Measurements from ENCODE around the gene LAMA1.

LAMA1 gene

GRCh38 chr18:7048081-7048480, 69.5 kb downstream of the LAMA1 start:
- no CpG with 5 or more reads among the region's 7 CpGs for WGBS, 2 donors (ENCODE audit: extremely low coverage in 2 of 2, insufficient read length in 2 of 2, insufficient replicate concordance in 1 of 2)
- DNase-seq (ENCODE audit: low spot score) = no peak
- H3K18ac ChIP-seq (ENCODE audit: low read length) = no peak overlapping the region
- H3K9me3 ChIP-seq (replicated peaks in 1 of 2; ENCODE audit: control insufficient read depth in 2 of 2, insufficient read depth in 1 of 2, low read depth in 1 of 2, low read length in 2 of 2) = peaks cover 0 to 3% of the 10 kb centered on the region in 2 donors
- H3K36me3 ChIP-seq (replicated peaks in 1 of 2; ENCODE audit: control insufficient read depth in 2 of 2, insufficient read depth in 2 of 2, low read length in 2 of 2) = peaks cover 3 to 81% of the 10 kb centered on the region in 2 donors
- H3K4me3 ChIP-seq (ENCODE audit: low read length in 2 of 2) = no peak overlapping the region
- no peak overlapping the region for H3K9ac ChIP-seq (ENCODE audit: low read depth, low read length, poor library complexity)
- H2AK5ac ChIP-seq (ENCODE audit: low read depth, low read length) = no peak overlapping the region
- no peak overlapping the region for H2BK12ac ChIP-seq (ENCODE audit: low read length)
- H3K79me1 ChIP-seq (ENCODE audit: low read depth, low read length) = no peaks in the 10 kb centered on the region
- H3K4me2 ChIP-seq (ENCODE audit: insufficient read depth, low read length, poor library complexity, severe bottlenecking) = no peak overlapping the region
- no peak overlapping the region for H3K23ac ChIP-seq (ENCODE audit: low read depth, low read length, poor library complexity)
- H2BK15ac ChIP-seq (ENCODE audit: low read length) = no peak overlapping the region
- no peak overlapping the region for H4K91ac ChIP-seq (ENCODE audit: low read depth, low read length, poor library complexity)
- no peak overlapping the region for H3K4ac ChIP-seq (ENCODE audit: low read length)
- H2BK5ac ChIP-seq (ENCODE audit: low read length) = no peak overlapping the region
- no peak overlapping the region for H4K8ac ChIP-seq (ENCODE audit: low read depth, low read length)
- H3K14ac ChIP-seq (ENCODE audit: low read length) = no peak overlapping the region
- peaks cover 0 to 5% of the 10 kb centered on the region in 2 donors for H3K4me1 ChIP-seq (ENCODE audit: control insufficient read depth in 2 of 2, insufficient read depth in 1 of 2, low read depth in 1 of 2, low read length in 2 of 2)
- no peak overlapping the region for H2BK120ac ChIP-seq (ENCODE audit: low read depth, low read length)
- no peak overlapping the region for H3K27ac ChIP-seq (replicated peaks; ENCODE audit: low read length)
- H2AFZ ChIP-seq (ENCODE audit: low read length) = no peak overlapping the region
- H3K27me3 ChIP-seq (ENCODE audit: control insufficient read depth in 3 of 3, insufficient read depth in 3 of 3, low read depth in 1 of 3, low read length in 3 of 3) = no peaks in the 10 kb centered on the region

GRCh38 chr18:7047336-7047735, 70.3 kb downstream of the LAMA1 start:
- peaks cover 0 to 3% of the 10 kb centered on the region in 2 donors for H3K9me3 ChIP-seq (replicated peaks in 1 of 2; ENCODE audit: control insufficient read depth in 2 of 2, insufficient read depth in 1 of 2, low read depth in 1 of 2, low read length in 2 of 2)
- peaks cover 4 to 87% of the 10 kb centered on the region in 2 donors for H3K36me3 ChIP-seq (replicated peaks in 1 of 2; ENCODE audit: control insufficient read depth in 2 of 2, insufficient read depth in 2 of 2, low read length in 2 of 2)
- H3K79me1 ChIP-seq (ENCODE audit: low read depth, low read length) = no peaks in the 10 kb centered on the region
- H3K14ac ChIP-seq (ENCODE audit: low read length) = no peak overlapping the region
- H3K4me2 ChIP-seq (ENCODE audit: insufficient read depth, low read length, poor library complexity, severe bottlenecking) = no peak overlapping the region
- H2AFZ ChIP-seq (ENCODE audit: low read length) = no peak overlapping the region
- no peak overlapping the region for H3K23ac ChIP-seq (ENCODE audit: low read depth, low read length, poor library complexity)
- H2BK5ac ChIP-seq (ENCODE audit: low read length) = no peak overlapping the region
- H3K18ac ChIP-seq (ENCODE audit: low read length) = no peak overlapping the region
- no CpG with 5 or more reads among the region's 1 CpG for WGBS, 2 donors (ENCODE audit: extremely low coverage in 2 of 2, insufficient read length in 2 of 2, insufficient replicate concordance in 1 of 2)
- no peak overlapping the region for H2BK15ac ChIP-seq (ENCODE audit: low read length)
- no peak overlapping the region for H2BK120ac ChIP-seq (ENCODE audit: low read depth, low read length)
- H3K4me3 ChIP-seq (ENCODE audit: low read length in 2 of 2) = no peak overlapping the region
- DNase-seq (ENCODE audit: low spot score) = no peak
- no peak overlapping the region for H2AK5ac ChIP-seq (ENCODE audit: low read depth, low read length)
- no peaks in the 10 kb centered on the region for H3K27me3 ChIP-seq (ENCODE audit: control insufficient read depth in 3 of 3, insufficient read depth in 3 of 3, low read depth in 1 of 3, low read length in 3 of 3)
- H3K9ac ChIP-seq (ENCODE audit: low read depth, low read length, poor library complexity) = no peak overlapping the region
- no peak overlapping the region for H3K4ac ChIP-seq (ENCODE audit: low read length)
- no peak overlapping the region for H4K8ac ChIP-seq (ENCODE audit: low read depth, low read length)
- no peak overlapping the region for H4K91ac ChIP-seq (ENCODE audit: low read depth, low read length, poor library complexity)
- peaks cover 0 to 5% of the 10 kb centered on the region in 2 donors for H3K4me1 ChIP-seq (ENCODE audit: control insufficient read depth in 2 of 2, insufficient read depth in 1 of 2, low read depth in 1 of 2, low read length in 2 of 2)
- no peak overlapping the region for H3K27ac ChIP-seq (replicated peaks; ENCODE audit: low read length)
- no peak overlapping the region for H2BK12ac ChIP-seq (ENCODE audit: low read length)

DNA sequence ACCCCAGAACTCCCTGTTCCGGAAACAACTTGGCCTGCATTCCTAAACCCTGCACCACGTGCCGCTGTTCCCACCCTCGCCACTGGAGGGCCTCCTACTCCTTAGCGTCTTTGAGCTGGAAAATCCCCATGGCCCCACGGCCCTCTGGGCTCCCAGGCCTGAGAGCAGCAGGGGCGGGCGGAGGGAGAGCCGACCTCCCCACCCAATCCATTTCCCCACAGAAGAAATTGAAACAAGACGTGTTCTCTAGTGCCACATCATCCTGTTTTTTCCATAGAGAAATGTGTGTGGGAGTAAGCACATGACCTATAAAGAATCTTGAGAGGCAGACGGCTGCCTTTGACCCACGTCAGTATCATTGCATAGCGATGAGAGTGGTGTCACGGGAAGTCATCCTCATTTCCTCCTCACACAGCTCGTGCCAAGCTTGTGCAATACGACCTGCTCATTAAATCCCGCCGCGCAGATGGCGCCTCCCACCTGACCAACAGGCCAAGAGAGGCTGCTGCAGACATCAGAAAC, 79.2 kb downstream of the LAMA1 start:
- H3K36me3 ChIP-seq (replicated peaks in 1 of 2; ENCODE audit: control insufficient read depth in 2 of 2, insufficient read depth in 2 of 2, low read length in 2 of 2) = peaks cover 35 to 98% of the 10 kb centered on the region in 2 donors
- no peak overlapping the region for H3K9ac ChIP-seq (ENCODE audit: low read depth, low read length, poor library complexity)
- no peak overlapping the region for H2AK5ac ChIP-seq (ENCODE audit: low read depth, low read length)
- H2BK5ac ChIP-seq (ENCODE audit: low read length) = no peak overlapping the region
- no peaks in the 10 kb centered on the region for H3K27me3 ChIP-seq (ENCODE audit: control insufficient read depth in 3 of 3, insufficient read depth in 3 of 3, low read depth in 1 of 3, low read length in 3 of 3)
- no peak overlapping the region for H3K4me3 ChIP-seq (ENCODE audit: low read length in 2 of 2)
- peak; percentile 45 for DNase-seq (ENCODE audit: low spot score)
- no peak overlapping the region for H4K8ac ChIP-seq (ENCODE audit: low read depth, low read length)
- no peak overlapping the region for H3K4ac ChIP-seq (ENCODE audit: low read length)
- no peak overlapping the region for H2BK15ac ChIP-seq (ENCODE audit: low read length)
- no peak overlapping the region for H3K4me2 ChIP-seq (ENCODE audit: insufficient read depth, low read length, poor library complexity, severe bottlenecking)
- no peak overlapping the region for H4K91ac ChIP-seq (ENCODE audit: low read depth, low read length, poor library complexity)
- no peak overlapping the region for H3K27ac ChIP-seq (replicated peaks; ENCODE audit: low read length)
- H2BK12ac ChIP-seq (ENCODE audit: low read length) = no peak overlapping the region
- no peak overlapping the region for H2AFZ ChIP-seq (ENCODE audit: low read length)
- no peak overlapping the region for H3K23ac ChIP-seq (ENCODE audit: low read depth, low read length, poor library complexity)
- no CpG with 5 or more reads among the region's 20 CpGs for WGBS, 2 donors (ENCODE audit: extremely low coverage in 2 of 2, insufficient read length in 2 of 2, insufficient replicate concordance in 1 of 2)
- no peak overlapping the region for H2BK120ac ChIP-seq (ENCODE audit: low read depth, low read length)
- no peaks in the 10 kb centered on the region for H3K79me1 ChIP-seq (ENCODE audit: low read depth, low read length)
- no peaks in the 10 kb centered on the region for H3K9me3 ChIP-seq (replicated peaks in 1 of 2; ENCODE audit: control insufficient read depth in 2 of 2, insufficient read depth in 1 of 2, low read depth in 1 of 2, low read length in 2 of 2)
- H3K4me1 ChIP-seq (ENCODE audit: control insufficient read depth in 2 of 2, insufficient read depth in 1 of 2, low read depth in 1 of 2, low read length in 2 of 2) = no peaks in the 10 kb centered on the region
- H3K18ac ChIP-seq (ENCODE audit: low read length) = peak overlapping the region; percentile 11
- no peak overlapping the region for H3K14ac ChIP-seq (ENCODE audit: low read length)

DNA sequence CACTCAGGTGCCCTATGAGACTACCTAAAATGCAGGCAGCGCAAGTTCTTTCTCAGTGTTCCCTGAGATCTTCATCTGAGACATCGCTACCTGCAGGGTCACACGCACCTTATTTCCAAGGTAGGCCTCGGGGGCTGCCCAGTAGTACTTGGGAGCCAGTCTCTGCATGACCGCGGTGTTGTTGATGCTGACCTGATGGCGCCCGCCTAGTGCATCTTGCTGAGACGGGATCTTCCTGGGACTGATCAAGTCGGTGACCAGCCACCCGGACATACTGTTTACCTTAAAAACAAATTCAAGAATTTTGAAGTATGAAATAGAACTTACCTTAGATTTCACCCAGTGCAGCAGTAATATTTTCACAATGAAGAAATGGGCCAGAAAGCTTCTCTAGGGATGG, 80.1 kb downstream of the LAMA1 start:
- no CpG with 5 or more reads among the region's 11 CpGs for WGBS, 2 donors (ENCODE audit: extremely low coverage in 2 of 2, insufficient read length in 2 of 2, insufficient replicate concordance in 1 of 2)
- peaks cover 38 to 99% of the 10 kb centered on the region in 2 donors for H3K36me3 ChIP-seq (replicated peaks in 1 of 2; ENCODE audit: control insufficient read depth in 2 of 2, insufficient read depth in 2 of 2, low read length in 2 of 2)
- no peak for DNase-seq (ENCODE audit: low spot score)

More for the DNA sequence above, 80.1 kb downstream of the LAMA1 start:
- no peaks in the 10 kb centered on the region for H3K27me3 ChIP-seq (ENCODE audit: control insufficient read depth in 3 of 3, insufficient read depth in 3 of 3, low read depth in 1 of 3, low read length in 3 of 3)
- no peak overlapping the region for H2AK5ac ChIP-seq (ENCODE audit: low read depth, low read length)
- H2BK5ac ChIP-seq (ENCODE audit: low read length) = no peak overlapping the region
- no peak overlapping the region for H3K18ac ChIP-seq (ENCODE audit: low read length)
- no peak overlapping the region for H2BK15ac ChIP-seq (ENCODE audit: low read length)
- H3K4ac ChIP-seq (ENCODE audit: low read length) = no peak overlapping the region
- no peaks in the 10 kb centered on the region for H3K4me1 ChIP-seq (ENCODE audit: control insufficient read depth in 2 of 2, insufficient read depth in 1 of 2, low read depth in 1 of 2, low read length in 2 of 2)
- H4K91ac ChIP-seq (ENCODE audit: low read depth, low read length, poor library complexity) = no peak overlapping the region
- H2BK12ac ChIP-seq (ENCODE audit: low read length) = no peak overlapping the region
- H3K4me2 ChIP-seq (ENCODE audit: insufficient read depth, low read length, poor library complexity, severe bottlenecking) = no peak overlapping the region
- H3K9ac ChIP-seq (ENCODE audit: low read depth, low read length, poor library complexity) = no peak overlapping the region
- H3K27ac ChIP-seq (replicated peaks; ENCODE audit: low read length) = no peak overlapping the region
- H4K8ac ChIP-seq (ENCODE audit: low read depth, low read length) = no peak overlapping the region
- no peak overlapping the region for H3K23ac ChIP-seq (ENCODE audit: low read depth, low read length, poor library complexity)
- no peak overlapping the region for H2AFZ ChIP-seq (ENCODE audit: low read length)
- H3K79me1 ChIP-seq (ENCODE audit: low read depth, low read length) = no peaks in the 10 kb centered on the region
- no peak overlapping the region for H2BK120ac ChIP-seq (ENCODE audit: low read depth, low read length)
- no peaks in the 10 kb centered on the region for H3K9me3 ChIP-seq (replicated peaks in 1 of 2; ENCODE audit: control insufficient read depth in 2 of 2, insufficient read depth in 1 of 2, low read depth in 1 of 2, low read length in 2 of 2)
- no peak overlapping the region for H3K4me3 ChIP-seq (ENCODE audit: low read length in 2 of 2)
- no peak overlapping the region for H3K14ac ChIP-seq (ENCODE audit: low read length)
